CD4-positive, alpha-beta T cell treated with Interleukin-6 at 100 ng/mL for 8 hours (primary cell): Measurements from ENCODE around the gene EXOC6.

Experiments used
- DNase-seq: peaks from one replicate; pipeline ENCODE4 v3.0.0-alpha.2; 2020; ENCODE audit warnings: mixed read lengths, low spot score

EXOC6 gene

GRCh38 chr10:92834331-92834730, 14.0 kb upstream of the EXOC6 start:
- DNase-seq, result no peak

- no peak for DNase-seq
Measured at GRCh38 chr10:92834986-92835385, 13.3 kb upstream of the EXOC6 start.

- DNase-seq, result no peak
Measured at GRCh38 chr10:92837456-92837855, 10.9 kb upstream of the EXOC6 start.

DNA sequence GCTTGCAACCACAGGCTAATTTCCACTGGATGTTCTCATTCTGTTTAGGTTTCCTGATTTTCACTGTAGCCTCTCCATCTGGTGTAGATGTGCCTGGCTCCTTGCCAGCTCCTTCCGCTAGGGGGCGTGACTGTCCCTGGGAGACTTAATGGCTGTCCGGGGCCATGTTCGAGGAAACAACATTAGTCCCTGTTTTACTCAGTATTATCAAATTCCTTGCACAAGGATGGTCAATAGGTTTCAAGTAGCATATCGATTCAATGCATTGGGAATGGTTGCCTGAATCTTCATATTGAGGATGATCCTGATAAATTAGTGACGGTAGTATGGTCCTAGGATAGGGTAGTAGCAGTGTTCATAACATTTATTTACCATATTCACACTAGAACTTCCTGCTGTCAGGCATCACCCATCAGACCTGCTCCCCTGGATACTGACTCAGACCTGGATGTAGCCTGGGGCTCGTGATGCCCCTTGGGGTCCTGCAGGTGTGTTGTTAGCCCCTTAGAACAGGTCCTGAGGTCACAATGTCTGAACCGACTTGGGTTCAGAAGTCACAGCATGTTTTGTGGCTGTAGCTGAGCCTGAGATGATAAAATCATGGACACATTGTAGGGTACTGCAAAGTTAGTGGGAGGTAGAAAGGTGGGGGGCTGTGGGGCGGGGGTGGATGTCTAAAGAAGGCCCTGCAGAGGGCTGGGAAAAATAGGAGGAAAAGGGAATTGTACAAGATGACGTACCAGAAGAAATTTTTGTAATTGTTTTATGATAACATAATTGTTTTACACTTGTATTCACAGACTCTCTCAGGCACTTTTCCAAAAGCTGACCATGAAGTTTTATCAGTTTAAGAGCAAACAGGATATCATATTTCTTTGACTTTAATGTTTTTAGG, 8.9 kb upstream of the EXOC6 start:
- peak; percentile 18 for DNase-seq

GRCh38 chr10:92844746-92845145, 3.6 kb upstream of the EXOC6 start:
- DNase-seq, result no peak

GRCh38 chr10:92845921-92846320, 2.4 kb upstream of the EXOC6 start:
- DNase-seq, result no peak

DNA sequence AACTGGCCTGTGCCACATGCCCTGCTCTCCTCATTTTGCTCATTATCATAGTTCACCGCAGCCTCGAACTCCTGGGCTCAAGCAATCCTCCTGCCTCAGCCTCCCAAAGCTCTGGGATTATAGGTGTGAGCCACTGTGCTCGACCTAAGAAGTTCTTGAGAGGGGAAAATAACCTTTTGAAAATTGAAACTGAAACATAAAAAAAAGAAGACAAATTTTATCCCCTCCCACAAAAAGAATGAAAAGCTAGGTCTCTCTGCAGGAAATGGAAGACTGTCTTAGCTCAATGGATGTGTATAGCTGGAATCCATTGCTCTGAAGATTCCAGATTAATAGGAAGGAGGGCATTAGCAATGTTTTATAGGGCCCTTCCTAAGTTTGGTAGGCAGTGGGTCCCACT, 2.0 kb upstream of the EXOC6 start:
- DNase-seq, result no peak

DNA sequence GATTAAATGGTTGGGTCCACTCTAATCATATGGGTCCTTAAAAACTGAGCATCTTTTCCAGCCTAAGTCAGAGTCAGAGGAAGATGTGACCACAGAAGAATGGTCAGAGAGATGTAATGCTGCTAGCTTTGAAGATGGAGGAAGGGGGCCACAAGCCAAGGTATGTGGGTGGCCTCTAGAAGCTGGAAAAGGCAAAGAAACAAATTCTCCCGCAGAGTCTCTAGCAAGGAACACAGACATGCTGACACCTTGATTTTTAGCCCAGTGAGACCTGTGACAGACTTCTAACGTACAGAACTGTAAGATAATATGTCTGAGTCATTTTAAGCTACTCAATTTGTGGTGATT, 1.5 kb upstream of the EXOC6 start:
- DNase-seq, result no peak

DNA sequence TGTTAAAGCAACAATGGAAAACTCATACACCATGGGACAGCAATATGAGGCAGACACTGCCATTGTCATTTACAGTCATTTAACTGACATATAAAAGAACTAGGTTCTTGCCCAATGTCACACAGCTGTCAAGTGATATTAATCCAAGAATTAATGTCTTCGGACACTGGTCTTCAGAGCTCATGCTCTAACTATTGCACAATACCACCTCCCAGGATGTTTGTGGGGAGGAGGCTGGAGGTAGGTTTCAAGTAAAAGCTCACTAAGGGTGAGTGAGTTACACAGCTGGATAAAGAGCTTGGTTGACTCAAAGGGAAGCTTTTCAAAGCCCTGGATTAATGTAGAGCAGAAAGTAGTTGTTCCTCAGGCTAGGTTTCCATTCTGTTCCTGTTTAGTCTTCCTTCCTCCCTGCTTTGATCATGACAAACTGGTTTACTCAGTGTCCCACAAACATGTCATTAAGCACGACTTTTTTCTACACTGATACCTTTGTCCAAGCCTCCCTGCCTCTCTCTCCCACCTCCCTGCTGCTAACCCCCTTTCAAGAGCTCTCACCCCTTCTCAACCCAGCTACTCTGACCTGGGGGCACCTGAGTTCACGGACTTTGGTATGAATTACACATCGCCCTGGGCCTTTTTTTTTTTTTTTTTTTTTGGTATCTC, 987 bp upstream of the EXOC6 start:
- DNase-seq, result no peak

- no peak for DNase-seq
Measured at GRCh38 chr10:92848037-92848440, 281 bp upstream of the EXOC6 start.

DNA sequence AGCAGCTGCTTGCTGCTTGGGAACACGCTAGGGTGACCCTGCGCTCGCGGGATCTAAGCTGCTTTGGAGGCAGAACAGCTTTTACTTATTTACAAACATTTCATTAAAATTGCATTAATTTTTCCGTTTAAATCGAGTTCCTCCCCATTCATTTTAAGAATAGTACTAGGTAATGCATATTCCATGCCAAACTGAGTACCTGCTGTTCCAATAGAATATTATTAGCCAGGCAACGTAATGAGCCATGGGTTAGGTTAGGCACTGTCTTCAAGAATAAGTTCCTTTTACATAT, 860 bp downstream of the EXOC6 start:
- DNase-seq, result no peak

- DNase-seq, result no peak
Measured at GRCh38 chr10:92849576-92850090, 1.3 kb downstream of the EXOC6 start.

- DNase-seq, result no peak
Measured at GRCh38 chr10:92850185-92850584, 1.9 kb downstream of the EXOC6 start.

GRCh38 chr10:92851003-92851402, 2.7 kb downstream of the EXOC6 start:
- DNase-seq, result no peak

- DNase-seq, result no peak
Measured at GRCh38 chr10:92855560-92855959, 7.2 kb downstream of the EXOC6 start.

GRCh38 chr10:92857904-92858514, 9.7 kb downstream of the EXOC6 start:
- no peak for DNase-seq

DNA sequence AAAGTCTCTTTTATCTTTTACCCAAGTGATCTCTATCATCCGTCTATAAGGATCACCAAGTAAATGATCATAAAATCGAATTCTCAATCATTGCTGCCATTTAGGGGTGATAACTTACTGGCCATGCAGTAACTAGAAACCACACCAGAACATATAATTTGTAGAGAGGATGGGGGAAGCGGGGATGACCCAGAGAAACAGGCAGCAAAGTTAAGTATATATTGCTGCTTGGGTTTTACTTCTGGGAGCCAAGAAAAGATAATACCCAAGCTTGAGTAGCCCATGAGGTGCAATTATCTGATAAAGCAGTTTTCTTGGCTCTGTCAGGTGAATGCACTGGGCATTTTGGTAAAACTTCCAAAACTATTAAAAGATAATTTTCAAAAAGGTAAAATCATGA, 18.9 kb downstream of the EXOC6 start:
- DNase-seq, result no peak

DNA sequence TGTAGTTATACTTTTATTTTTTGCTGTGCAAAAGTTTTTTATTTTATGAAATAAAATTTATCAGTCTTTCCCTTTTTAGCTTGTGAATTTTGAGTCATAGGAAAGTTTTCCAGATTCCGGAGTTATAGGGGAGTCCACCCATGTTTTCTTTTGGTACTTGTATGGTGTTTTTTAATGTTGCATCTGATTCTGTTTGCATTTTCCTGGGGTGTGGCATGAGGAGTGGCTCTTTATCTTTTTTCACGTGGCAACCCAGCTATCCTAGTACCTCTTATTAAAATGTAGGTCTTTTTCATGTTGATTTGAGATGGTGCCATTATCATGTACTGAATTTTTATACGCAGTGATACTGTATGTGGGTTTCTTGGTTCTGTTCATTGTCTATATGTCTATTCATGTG, 19.7 kb downstream of the EXOC6 start:
- no peak for DNase-seq

- no peak for DNase-seq
Measured at GRCh38 chr10:92868557-92868956, 20.2 kb downstream of the EXOC6 start.

GRCh38 chr10:92873029-92873428, 24.7 kb downstream of the EXOC6 start:
- no peak for DNase-seq

GRCh38 chr10:92876509-92877036, 28.3 kb downstream of the EXOC6 start:
- no peak for DNase-seq

GRCh38 chr10:92880233-92880861, 32.0 kb downstream of the EXOC6 start:
- DNase-seq, result peak; percentile 29
